ENCODE measurements around the gene POLR2J.

- no peak for TF ChIP-seq CTCF (tag by site-specific recombination; IDR thresholded peaks at IDR 0.05)
- no peak for TF ChIP-seq REST (tag by site-specific recombination; IDR thresholded peaks at IDR 0.05)
- TF ChIP-seq ZNF768 (tag by site-specific recombination; IDR thresholded peaks at IDR 0.05): no peak
- no peak for TF ChIP-seq KLF16 (tag by site-specific recombination; IDR thresholded peaks at IDR 0.05)
- TF ChIP-seq RBAK (tag by site-specific recombination; IDR thresholded peaks at IDR 0.05): no peak
- TF ChIP-seq ZNF292 (tag by site-specific recombination; IDR thresholded peaks at IDR 0.05; ENCODE audit: borderline replicate concordance, low read depth): no peak
- no peak for TF ChIP-seq ZNF362 (tag by site-specific recombination; IDR thresholded peaks at IDR 0.05)
These were observed 10.0 kb downstream of the POLR2J start for GRCh38 chr7:102468478-102469350.

All from HEK293 (cell line).